Measurements from ENCODE around the gene ZNF827. TPM values are rescaled to one million over a fixed set of nuclear protein-coding genes. Genes with fewer than 3 reads are reported as not detected.

The ZNF827 gene
- total and polyA plus RNA-seq, 2 of the 8 experiments (the other 6 are each of a cell fraction or from before 2014, with no cell fraction given) = 25.3 to 26.2 TPM

- TF ChIP-seq CHD7 (IDR thresholded peaks at IDR 0.05; ENCODE audit: insufficient replicate concordance, low read length) = no peak
- no peak for TF ChIP-seq ATF2 (IDR thresholded peaks at IDR 0.05; ENCODE audit: low read length)
- TF ChIP-seq SIRT6 (IDR thresholded peaks at IDR 0.05; ENCODE audit: low read length) = no peak
- no peak for TF ChIP-seq KDM1A (IDR thresholded peaks at IDR 0.05; ENCODE audit: borderline replicate concordance, low read length)
- TF ChIP-seq CTBP2 (IDR thresholded peaks at IDR 0.05; ENCODE audit: borderline replicate concordance, insufficient read depth, insufficient read length, low read length) = no peak
- TF ChIP-seq BRCA1 (IDR thresholded peaks at IDR 0.05; ENCODE audit: low read depth, low read length) = no peak
- no peak for TF ChIP-seq SP4 (IDR thresholded peaks at IDR 0.05; ENCODE audit: low read length)
- no peak for TF ChIP-seq SIX5 (IDR thresholded peaks at IDR 0.05; ENCODE audit: low read depth, low read length)
- TF ChIP-seq ZNF274 (IDR thresholded peaks at IDR 0.05; ENCODE audit: borderline replicate concordance, extremely low read depth, low read length) = no peak
- no peak for TF ChIP-seq CHD2 (IDR thresholded peaks at IDR 0.05; ENCODE audit: low read length)
Observed at GRCh38 chr4:145716661-145717200, 221.9 kb downstream of the ZNF827 start (continued).

Data from H1 (cell line).